GM19099 (cell line): ENCODE results near the gene TIMM13.

Experiments
- POLR2A ChIP-seq: IDR thresholded peaks from 3 replicates; pipeline ENCODE4 v1.6.1; 2011; ENCODE audit warnings: low read depth; ENCODE audit not compliant: insufficient read length; ENCODE audit errors: extremely low read depth

Gene TIMM13

GRCh38 chr19:2458054-2458453 lies 30.7 kb upstream of the TIMM13 start:
- TF ChIP-seq POLR2A = no peak

- no peak for TF ChIP-seq POLR2A
These were observed 30.1 kb upstream of the TIMM13 start for GRCh38 chr19:2457394-2458037.

GRCh38 chr19:2455851-2456570 lies 28.6 kb upstream of the TIMM13 start:
- TF ChIP-seq POLR2A = no peak

GRCh38 chr19:2454962-2455850 lies 27.8 kb upstream of the TIMM13 start:
- TF ChIP-seq POLR2A = no peak

- TF ChIP-seq POLR2A = no peak
These were observed 27.0 kb upstream of the TIMM13 start for GRCh38 chr19:2454199-2454961.

- no peak for TF ChIP-seq POLR2A
These were observed 26.1 kb upstream of the TIMM13 start for GRCh38 chr19:2453431-2454025.

GRCh38 chr19:2451741-2452140 lies 24.4 kb upstream of the TIMM13 start:
- TF ChIP-seq POLR2A = no peak

- TF ChIP-seq POLR2A = no peak
These were observed 23.8 kb upstream of the TIMM13 start for GRCh38 chr19:2451138-2451537.

- no peak for TF ChIP-seq POLR2A
These were observed 21.6 kb upstream of the TIMM13 start for GRCh38 chr19:2449019-2449418.

GRCh38 chr19:2446381-2446780 lies 19.0 kb upstream of the TIMM13 start:
- TF ChIP-seq POLR2A = no peak

- TF ChIP-seq POLR2A = no peak
These were observed 17.0 kb upstream of the TIMM13 start for GRCh38 chr19:2444251-2445002.

GRCh38 chr19:2443785-2444182 lies 16.4 kb upstream of the TIMM13 start:
- TF ChIP-seq POLR2A = no peak

- no peak for TF ChIP-seq POLR2A
These were observed 15.9 kb upstream of the TIMM13 start for GRCh38 chr19:2443116-2443784.

GRCh38 chr19:2441096-2441752 lies 13.8 kb upstream of the TIMM13 start:
- no peak for TF ChIP-seq POLR2A
